ENCODE measurements around the gene KMT2C.
"Not testable (repeated sequence)": the region's sequence is repeated elsewhere in the genome, so short reads cannot be mapped to it uniquely, and the experiment has no call there.

KMT2C gene

DNA sequence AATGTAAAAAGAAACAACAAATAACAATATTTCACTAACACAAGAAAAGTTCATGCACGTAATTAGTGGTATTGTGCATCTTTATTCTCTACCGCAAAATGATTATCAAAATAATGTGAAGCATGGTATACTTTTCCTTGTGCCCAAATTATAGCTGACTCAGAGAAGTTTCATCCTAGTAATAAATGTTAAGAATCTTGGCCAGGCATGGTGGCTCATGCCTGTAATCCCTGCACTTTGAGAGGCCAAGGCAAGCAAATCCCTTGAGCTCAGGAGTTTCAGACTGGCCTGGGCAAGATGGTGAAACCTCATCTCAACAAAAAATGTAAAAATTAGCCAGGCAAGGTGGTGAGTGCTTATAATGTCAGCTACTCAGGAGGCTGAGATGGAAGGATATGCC lies 105.0 kb downstream of the KMT2C start:
- intact Hi-C loops (cut with DNase I) = no loop called here
- DNase-seq = no peak

DNA sequence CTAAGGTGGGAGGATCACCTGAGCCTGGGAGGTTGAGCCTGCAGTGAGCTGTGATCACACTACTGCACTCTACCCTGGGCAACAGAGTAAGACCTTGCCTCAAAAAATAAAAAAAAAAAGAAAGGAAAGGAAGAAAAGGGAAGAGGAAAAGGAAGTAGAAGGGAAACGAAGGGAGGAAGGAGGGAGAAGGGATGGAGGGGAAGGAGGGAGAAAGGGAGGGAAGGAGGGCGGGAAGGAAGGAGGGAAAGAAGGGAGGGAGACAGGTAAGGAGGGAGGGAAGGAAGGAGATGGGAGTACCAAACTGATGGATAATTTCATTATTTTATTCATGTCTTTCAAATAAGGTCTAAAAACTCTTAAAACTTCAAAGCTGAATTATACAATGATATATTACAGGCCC lies 106.3 kb downstream of the KMT2C start:
- DNase-seq = no peak
- intact Hi-C loops (cut with DNase I) = no loop called here

DNA sequence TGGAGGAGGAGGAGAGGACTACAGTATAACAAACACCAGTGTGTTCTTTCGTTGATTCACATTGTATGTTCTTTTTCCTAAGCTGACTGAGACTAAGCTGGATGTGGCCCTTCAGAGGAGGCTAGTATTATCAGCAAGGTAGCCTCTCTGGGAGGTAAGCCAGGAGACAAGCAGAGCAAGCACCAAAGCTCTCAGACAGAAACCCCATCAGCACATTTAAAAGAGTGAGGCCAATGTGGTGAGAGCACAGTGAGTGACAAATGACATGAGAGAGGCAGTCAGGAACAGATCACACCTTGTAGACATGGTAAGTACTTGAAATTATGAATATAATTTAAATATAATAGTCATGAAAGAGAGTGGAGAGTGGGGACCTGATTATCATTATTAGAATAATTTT lies 107.6 kb downstream of the KMT2C start:
- intact Hi-C loops (cut with DNase I) = no loop called here

GRCh38 chr7:152315845-152316244 lies 120.0 kb downstream of the KMT2C start:
- intact Hi-C loops (cut with DNase I) = no loop called here
- DNase-seq = no peak

More for the DNA sequence above, 107.6 kb downstream of the KMT2C start:
- DNase-seq = no peak

DNA sequence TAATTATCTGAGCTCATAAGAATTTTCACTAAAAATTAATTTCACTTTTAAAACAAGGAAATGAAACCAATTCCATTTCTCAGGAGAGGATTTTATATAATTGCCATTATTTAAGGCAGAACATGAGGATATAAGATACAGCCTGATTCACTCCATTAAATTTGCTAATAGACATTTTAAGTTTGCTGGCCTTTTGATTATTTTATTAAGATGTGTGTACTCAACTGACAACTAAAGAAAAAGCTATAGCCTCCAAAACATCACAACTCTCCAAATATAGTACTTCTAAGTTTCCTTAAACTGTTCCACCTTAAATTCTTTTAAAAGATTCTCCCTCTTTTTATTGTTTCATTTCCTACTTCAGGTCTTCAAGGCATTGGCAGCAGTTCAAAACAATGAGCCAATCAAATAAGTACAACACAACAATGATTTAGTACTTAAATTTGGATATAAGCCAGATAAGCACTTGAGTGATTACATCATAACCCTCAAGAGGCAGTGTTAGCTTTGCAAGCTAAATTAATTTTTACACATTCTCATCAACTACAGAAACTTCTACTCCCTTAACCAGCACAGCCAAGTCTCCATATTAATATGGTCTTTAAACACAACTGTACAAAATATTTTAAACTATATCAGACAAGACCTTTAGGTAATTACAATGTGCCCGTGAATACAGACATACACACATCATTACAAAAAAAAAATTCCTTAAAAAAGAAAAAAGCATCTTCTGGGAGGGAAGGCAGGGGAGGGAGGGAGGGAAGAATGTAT lies 121.8 kb downstream of the KMT2C start:
- no peak for DNase-seq
- intact Hi-C loops (cut with DNase I) = no loop called here

GRCh38 chr7:152313217-152313616 lies 122.6 kb downstream of the KMT2C start:
- no peak for DNase-seq
- intact Hi-C loops (cut with DNase I) = no loop called here

DNA sequence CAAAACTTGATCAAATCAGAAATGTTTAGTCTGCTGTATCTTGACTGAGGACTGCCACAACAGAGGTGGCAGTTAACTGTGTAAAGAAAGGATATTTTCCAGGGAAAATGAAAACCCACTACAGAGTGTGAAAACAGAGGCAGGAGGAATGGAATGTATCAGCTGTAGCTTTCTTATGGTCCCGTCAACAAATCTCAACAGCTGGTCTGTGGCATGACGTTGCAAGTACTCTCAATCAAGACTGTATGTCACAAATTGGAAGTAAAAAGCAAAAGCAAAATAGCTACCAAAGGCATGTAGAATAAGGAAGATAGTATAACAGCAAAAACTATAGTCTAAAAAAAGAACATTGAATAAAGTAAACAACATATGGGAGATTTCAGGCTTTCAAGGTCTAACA lies 123.5 kb downstream of the KMT2C start:
- DNase-seq = no peak
- intact Hi-C loops (cut with DNase I) = no loop called here

GRCh38 chr7:152307902-152308301 lies 127.9 kb downstream of the KMT2C start:
- intact Hi-C loops (cut with DNase I) = no loop called here
- DNase-seq = no peak

DNA sequence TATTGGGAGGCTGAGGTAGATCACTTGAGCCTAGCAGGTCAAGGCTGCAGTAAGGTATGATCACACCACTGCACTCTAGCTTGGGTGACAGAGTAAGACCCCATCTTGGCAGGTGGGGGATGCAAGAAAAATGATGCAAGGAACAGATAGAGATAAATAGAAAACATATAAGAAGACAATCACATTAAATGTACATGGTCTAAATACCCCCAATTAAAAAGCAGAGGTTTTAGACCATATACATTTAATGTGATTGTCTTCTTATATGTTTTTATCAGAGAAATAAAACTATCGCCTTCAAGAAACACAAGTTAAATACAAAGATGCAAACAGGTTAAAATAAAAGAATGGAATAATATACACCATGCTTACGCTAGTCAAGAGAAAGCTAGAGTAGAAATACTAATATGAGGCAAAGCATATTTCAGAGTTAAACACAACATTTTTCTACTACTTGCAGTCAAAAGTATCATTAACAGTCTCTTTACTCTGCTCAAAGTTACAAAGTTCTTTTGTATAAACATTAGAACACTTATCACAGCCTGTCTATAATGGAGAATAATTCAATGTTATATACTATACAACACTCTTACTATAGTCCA lies 136.2 kb downstream of the KMT2C start:
- DNase-seq; intact Hi-C loops (cut with DNase I): not testable (repeated sequence)

GRCh38 chr7:152292897-152293296 lies 142.9 kb downstream of the KMT2C start:
- no peak for DNase-seq
- intact Hi-C loops (cut with DNase I) = no loop called here

- intact Hi-C loops (cut with DNase I); DNase-seq: not testable (repeated sequence)
Measured at GRCh38 chr7:152286972-152287371, 148.8 kb downstream of the KMT2C start.

DNA sequence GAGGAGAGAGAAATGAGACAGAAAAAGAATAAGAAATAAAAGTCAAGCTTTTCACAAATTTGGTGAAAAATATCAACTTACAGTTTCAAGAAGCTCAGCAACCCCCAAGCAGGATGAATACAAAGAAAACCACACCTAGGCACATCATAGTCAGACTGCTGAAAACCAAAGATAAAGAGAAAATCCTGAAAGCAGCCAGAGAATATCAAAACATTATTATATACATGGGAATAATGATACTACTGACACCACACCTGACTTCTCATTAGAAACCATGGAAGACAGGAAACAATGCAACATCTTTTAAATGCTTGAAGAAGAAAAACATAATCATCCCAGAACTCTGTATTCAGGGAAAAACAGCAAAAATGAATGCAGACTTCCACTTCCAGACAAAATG lies 149.6 kb downstream of the KMT2C start:
- DNase-seq; intact Hi-C loops (cut with DNase I): not testable (repeated sequence)

- intact Hi-C loops (cut with DNase I); DNase-seq: not testable (repeated sequence)
Measured at GRCh38 chr7:152284998-152285397, 150.8 kb downstream of the KMT2C start.

GRCh38 chr7:152277687-152278086 lies 158.1 kb downstream of the KMT2C start:
- not testable (repeated sequence) for DNase-seq

GRCh38 chr7:152270427-152270826 lies 165.4 kb downstream of the KMT2C start:
- intact Hi-C loops (cut with DNase I); DNase-seq: not testable (repeated sequence)

More at GRCh38 chr7:152277687-152278086, 158.1 kb downstream of the KMT2C start:
- intact Hi-C loops (cut with DNase I) = not testable (repeated sequence)

DNA sequence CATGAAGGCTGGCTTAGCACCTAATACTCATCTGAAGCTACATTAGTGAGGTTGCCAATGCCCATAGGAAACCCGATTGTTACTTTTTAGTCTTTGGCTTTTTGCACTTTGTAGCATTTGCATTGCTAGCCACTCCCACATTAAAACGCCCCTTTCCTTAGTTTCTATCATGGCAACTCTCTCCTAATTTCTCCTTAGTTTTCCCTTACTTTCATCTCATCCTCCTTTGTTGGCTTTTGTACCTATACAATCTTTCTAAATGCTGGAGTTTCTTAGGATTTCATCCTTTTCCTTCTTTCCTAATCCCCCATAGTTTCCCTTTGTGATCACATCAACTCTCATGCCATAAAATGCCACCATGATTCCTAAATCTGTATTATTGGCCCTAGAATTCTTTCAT lies 168.9 kb downstream of the KMT2C start:
- DNase-seq; intact Hi-C loops (cut with DNase I): not testable (repeated sequence)

DNA sequence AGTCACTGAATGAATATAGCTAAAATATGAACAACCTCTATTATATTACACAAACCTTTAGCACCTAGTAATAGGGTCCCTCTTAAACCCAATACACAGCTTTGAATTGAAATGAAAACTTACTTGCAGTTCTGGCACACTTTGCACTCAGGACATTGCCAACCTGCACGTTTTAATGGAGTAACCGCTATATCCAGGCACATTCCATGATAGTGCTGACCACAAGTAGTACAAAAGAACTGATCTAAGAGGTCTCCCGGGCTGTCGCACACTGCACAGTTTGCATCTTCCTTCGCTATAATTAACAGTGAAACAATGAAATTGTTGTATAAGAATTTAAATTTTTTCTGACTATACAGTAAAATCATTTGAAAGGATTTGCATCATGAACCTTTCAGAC lies 170.9 kb downstream of the KMT2C start:
- DNase-seq; intact Hi-C loops (cut with DNase I): not testable (repeated sequence)

DNA sequence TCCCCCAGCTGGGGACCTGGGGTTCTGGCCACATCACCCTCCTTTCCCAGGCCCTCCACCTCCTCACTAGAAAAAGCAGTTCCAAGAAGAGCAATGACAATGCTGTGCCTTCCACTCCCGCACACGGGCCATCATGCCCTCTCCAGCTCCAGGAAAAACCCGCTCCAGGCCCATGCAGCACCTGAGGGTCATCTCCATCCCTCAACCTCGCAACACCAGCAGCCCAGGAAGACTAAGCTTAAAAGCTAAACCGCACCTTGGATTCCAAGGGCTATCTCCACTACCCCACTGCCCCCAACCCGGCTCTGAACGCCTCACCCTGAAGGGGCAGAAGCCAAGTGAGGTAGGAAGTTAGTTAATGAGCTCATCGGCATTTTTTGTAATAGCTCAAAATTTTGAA lies 173.7 kb downstream of the KMT2C start:
- intact Hi-C loops (cut with DNase I) = not testable (repeated sequence)
- DNase-seq = peak in 2 of 10 donors; percentile 52 to 66

DNA sequence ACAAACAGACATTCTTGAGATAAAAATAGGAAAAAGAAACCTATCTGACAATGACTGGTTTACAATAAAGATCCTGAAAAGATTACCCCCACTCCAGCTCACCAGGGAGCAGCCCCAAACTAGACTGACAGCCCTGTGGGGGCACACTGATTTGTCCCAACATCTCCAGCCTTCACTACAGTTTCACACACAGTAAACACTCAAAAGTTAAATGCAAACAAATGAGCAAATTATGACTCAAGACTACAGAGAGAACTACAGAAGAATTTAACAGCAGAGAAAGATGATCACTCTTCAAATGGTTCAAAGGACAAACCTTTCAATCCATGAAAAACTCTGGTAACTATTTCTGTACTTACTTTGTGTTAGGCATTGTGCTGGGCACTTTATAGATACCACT lies 176.2 kb downstream of the KMT2C start:
- intact Hi-C loops (cut with DNase I); DNase-seq: not testable (repeated sequence)

GRCh38 chr7:152247851-152248250 lies 188.0 kb downstream of the KMT2C start:
- intact Hi-C loops (cut with DNase I); DNase-seq: not testable (repeated sequence)

GRCh38 chr7:152245417-152245816 lies 190.4 kb downstream of the KMT2C start:
- intact Hi-C loops (cut with DNase I) = not testable (repeated sequence)

GRCh38 chr7:152243464-152243863 lies 192.3 kb downstream of the KMT2C start:
- DNase-seq = peak in 1 of 10 donors; percentile 61
- intact Hi-C loops (cut with DNase I) = not testable (repeated sequence)

More at GRCh38 chr7:152245417-152245816, 190.4 kb downstream of the KMT2C start:
- DNase-seq = not testable (repeated sequence)

Measured in posterior cingulate gyrus (tissue), 11 donors.